GM21717 (cell line): ENCODE measurements around the gene FANCC.

Source experiments
- ATAC-seq: cut with Tn5 transposase; IDR thresholded peaks from one replicate; pipeline ENCODE4 v1.9.1; 2021; ENCODE audit warnings: mild to moderate bottlenecking, moderate library complexity; ENCODE audit not compliant: unreplicated experiment

The FANCC gene, protein sequence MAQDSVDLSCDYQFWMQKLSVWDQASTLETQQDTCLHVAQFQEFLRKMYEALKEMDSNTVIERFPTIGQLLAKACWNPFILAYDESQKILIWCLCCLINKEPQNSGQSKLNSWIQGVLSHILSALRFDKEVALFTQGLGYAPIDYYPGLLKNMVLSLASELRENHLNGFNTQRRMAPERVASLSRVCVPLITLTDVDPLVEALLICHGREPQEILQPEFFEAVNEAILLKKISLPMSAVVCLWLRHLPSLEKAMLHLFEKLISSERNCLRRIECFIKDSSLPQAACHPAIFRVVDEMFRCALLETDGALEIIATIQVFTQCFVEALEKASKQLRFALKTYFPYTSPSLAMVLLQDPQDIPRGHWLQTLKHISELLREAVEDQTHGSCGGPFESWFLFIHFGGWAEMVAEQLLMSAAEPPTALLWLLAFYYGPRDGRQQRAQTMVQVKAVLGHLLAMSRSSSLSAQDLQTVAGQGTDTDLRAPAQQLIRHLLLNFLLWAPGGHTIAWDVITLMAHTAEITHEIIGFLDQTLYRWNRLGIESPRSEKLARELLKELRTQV

DNA sequence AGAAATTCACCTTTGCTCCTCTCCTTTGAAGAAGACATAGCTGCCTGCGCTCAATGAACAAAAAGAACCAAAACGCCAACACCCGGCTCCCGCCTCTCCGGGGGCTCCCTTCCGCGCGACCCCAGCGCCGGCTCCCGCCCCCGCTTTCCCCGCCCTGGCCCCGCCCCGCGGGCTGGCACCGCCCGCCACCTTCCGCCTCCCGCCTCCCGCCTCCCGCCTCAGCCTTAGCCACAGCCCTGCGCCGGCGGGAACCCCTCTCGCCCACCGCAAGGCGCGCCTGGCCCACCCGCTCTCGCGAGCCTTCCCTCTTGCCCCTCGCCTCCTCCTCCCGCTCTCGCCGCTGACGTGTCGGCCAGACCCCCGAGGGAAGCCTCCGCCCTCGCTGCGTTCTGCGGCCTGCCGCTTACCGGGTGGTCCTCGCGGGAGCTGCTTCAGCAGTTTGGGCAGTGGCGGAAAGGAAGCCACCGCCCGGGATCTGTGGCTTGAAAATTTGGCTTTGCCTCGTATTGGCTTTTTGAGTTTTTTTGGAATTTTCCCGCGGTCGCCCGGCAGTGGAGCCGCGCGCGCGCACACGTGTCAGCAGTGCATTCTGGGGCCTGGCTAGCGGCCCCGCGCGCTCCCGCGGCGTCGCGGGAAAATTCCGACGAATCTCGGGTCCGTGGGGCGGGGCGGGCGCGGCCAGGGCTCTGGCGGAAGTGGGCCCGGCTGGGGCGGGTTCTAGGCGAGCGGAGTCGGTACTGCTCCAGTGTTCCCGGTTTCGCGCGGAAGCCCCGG, at the start of gene FANCC:
FANCC (minus strand) TSS at position 591 of the 774 bp plus-strand sequence. CDS start 68,418 bp downstream, outside the sequence.
- peak; percentile 74 for ATAC-seq

DNA sequence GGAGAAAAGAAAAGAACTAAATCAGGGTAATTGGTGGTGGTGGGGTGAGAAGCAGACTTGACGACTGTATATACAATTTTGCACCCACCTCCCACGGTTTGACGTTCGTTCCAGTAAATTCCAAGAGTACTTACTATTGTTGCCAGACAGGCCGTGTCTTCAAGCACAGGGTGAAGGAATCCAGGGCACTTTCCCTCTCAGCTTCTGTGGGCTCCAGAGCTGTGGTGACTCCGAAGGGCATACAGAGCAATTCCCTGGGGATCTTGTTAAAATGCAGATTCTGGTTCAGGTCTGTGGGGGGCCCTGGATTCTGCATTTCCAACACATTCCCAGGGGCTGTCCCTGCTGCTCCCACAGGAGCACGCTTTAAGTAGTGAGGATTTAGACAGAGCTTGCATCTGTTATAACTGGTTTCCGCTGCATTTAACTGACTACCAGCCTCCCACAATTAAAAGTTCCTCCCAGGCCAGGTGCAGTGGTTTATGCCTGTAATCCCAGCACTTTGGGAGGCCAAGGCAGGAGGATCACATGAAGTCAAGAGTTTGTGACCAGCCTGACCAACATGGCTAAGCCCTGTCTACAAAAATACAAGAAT, 49.3 kb upstream of the FANCC start:
- ATAC-seq: no peak

GRCh38 chr9:95365766-95366165, 48.3 kb upstream of the FANCC start:
- ATAC-seq: no peak

- no peak for ATAC-seq
Measured at GRCh38 chr9:95363051-95363841, 45.7 kb upstream of the FANCC start.

- no peak for ATAC-seq
Measured at GRCh38 chr9:95360866-95361265, 43.4 kb upstream of the FANCC start.

DNA sequence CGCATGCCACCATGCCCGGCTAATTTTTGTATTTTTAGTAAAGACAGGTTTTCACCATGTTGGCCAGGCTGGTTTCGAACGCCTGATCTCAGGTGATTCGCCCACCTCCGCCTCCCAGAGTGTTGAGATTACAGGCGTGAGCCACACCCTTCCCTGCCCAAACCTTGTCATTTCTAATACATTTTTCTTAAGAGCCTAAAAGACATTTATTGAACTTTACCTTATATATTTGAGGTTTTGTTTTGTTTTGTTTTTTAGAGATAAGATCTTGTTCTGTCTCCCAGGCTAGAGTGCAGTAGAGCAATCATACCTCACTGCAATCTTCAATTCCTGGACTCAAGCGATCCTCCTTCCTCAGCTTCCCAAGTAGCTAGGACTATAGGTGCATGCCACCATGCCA, 39.8 kb upstream of the FANCC start:
- ATAC-seq: no peak

DNA sequence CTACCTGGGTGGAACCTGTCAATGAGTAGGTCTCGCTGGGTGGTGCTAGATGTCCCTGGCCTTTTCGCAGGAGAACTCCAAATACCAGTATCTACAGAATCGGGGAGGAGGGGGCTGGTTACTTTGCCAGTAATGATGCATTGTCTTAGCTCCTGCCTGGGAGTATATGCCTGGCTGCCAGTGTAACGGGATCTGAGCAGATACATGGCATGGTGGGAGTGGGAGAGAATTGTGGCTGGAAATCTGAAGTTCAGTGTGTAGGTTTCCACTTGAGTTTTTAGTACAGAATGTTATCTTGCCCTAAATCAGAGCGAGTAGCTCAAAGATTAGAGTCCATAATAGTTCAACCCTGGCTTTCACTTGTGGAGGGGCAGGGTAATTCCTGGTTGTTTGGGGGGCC, 38.0 kb upstream of the FANCC start:
- ATAC-seq: no peak

- ATAC-seq: no peak
Measured at GRCh38 chr9:95351051-95351450, 33.5 kb upstream of the FANCC start.

DNA sequence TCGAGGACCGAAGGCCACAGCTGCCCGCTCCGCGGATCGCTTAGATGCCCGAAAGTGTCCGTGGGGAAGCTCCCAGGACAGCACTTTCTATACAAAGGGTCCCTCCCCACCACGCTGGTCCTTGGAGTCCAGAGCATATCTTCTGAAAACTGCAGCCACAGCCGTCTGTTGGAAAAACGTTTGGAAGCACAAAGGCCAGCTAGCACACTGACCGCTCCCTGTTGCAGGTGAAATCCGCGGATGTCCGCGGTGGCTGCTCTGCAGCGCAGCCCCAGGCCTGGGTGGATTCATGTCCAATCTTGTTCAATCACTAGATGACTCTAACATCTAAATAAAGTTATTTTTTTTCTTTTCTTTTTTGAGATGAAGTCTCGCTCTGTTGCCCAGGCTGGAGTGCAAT, 32.8 kb upstream of the FANCC start:
- ATAC-seq: no peak

DNA sequence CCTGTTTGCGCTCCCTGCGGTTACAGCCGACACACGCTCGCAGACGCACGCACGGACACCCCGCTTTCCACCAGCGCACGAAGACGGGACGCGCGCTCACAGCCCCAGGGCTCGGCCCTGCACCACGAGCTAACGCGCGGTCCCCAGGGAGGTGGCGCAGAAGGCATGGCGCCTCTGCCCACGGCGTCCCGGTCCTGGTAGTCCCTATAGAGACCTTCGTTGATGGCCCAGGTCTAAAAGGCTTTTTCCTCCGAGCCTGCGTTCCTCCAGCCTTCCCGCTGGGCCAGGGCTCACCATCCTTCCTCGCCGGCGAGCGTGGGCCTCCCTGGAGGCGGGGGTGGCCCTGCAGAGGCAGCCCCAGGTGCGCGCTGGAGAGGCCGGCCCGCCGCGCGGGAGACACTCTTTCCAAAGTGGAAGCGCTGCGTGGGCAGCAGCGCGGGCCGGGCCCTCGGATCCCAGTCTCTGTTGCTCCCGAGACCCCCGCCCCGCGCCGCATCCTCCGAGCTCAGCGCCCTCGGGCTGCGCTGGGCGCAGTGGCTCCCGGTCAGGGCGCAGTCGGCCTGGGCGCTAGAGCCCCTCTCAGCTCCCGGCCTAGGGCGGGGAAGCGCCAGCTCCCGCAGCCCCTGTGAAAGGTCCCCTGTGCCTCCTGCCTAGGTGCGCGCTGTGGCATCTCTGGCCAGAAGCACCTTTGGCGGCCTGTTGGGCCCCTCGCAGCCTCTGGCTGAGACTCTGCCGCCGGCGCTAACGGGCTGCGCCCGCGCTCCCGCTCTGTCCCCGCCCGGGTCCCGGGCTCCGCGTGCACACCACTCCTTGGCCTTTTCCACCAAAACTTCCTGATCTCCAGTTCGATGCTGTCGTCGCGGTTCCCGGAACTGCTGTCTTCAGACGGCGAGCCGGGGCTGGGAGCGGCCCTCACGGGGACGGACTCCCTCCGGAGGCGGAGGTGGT, 31.9 kb upstream of the FANCC start:
- ATAC-seq: no peak

DNA sequence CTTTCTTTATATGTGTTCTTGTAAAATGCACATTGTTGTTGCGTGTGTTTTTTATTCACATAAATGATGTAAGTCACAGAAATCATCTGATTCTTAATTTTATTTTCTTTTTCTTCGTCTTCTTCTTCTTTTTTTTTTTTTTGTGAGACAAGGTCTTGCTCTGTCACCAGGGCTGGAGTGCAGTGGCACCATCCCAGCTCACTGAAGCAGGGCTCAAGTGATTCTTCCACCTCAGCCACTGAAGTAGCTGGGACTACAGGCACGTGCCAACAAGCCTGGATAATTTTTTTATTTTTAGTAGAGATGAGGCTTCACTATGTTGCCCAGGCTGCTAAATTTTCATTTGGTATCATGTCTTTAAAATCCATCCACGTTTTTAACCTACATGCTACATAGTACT, 28.5 kb upstream of the FANCC start:
- no peak for ATAC-seq

GRCh38 chr9:95344735-95345325, 27.3 kb upstream of the FANCC start:
- ATAC-seq: no peak

DNA sequence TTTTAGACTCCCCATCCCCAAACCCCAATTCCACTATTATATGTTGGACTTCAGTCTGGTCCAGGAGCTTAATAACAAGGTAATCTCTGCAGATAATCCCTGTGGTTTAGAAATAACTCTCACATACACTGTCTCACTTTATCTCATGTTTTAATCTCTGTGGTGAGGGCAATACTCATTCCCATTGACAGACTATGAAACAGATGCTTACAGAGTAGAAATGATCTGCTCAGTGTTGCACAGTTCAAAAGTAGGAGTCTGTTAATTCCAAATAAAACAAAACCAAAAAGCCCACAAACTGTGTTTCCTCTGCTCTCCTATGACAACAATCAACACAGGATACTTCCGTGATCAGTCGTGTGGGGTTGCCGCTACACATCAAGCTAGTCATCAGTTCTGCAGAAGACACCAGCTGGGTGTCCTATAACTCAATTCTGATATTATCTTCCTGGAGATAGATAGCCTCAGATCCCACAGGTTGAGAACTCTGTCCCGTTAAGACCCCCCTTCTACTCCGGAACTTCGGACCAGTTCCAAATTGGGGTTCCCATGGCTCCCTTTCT, 26.3 kb upstream of the FANCC start:
- no peak for ATAC-seq

- no peak for ATAC-seq
Measured at GRCh38 chr9:95342571-95342970, 25.1 kb upstream of the FANCC start.

DNA sequence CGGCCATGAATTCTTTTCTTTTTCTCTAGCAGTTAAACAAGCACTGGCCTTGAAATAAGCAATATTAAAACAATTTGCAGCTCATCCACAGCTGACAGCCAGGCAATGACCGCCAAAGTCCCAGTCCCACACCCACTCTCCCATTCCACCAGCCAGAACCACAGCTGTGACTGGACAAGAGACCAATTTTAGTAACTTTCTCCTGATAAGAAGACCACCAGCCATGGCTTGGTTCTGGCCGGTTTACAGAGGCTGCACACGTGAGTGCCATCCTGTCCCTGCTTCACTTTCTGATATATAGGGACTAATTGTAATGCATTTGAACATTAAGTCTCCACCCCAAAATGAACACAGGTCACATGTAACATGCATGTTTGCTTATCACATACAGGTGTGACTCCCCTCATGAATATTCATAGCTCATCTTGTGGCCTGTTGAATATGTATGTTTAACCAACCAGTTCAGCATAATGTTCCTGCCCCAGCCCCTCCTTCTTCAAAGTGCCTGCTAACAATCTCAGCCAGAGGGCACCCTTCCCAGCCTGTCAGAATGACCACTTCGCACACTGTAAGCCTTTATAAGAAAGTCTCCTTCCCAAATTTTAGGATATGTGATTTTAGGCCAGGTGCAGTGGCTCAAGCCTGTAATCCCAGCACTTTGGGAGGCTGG, 23.9 kb upstream of the FANCC start:
- ATAC-seq: no peak

GRCh38 chr9:95338243-95338642, 20.7 kb upstream of the FANCC start:
- ATAC-seq: no peak

DNA sequence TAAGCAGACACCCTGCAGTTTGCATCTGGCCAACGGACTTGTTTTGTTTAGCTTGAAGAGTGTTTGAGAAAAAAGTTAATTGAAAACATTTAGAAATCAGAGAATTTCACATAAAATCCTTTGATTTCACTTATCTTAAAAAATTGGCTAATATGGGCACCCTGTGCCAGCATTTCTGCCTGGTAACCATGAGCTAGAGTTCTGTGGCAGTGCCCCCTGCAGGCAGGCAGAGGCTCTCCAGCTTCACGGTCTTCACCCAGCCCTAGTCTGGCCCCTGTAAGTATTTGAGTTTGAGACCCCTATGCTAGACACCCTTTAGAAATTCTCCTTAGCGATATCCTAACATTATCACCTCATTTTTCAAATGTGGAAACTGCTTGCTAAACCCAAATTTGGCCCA, 18.8 kb upstream of the FANCC start:
- ATAC-seq: no peak

DNA sequence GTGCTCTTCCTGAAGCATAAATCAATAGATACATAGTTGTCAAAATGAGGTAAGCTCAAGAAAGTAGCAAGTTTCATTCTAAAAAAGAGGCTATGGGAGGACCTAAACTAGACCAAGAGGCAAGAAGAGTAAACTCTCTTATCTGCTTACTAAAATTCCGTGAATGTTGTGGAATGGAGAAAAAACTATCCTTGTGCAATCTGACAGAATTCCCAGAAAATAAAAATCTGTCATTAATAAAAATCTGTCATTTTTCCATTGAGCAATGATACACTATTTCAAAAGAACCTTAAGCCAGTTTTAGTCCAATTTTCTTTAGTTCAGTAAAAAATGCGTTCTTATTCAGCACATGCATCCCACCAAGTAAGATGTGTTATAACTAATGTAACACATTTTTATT, 15.9 kb upstream of the FANCC start:
- no peak for ATAC-seq
